ENCODE measurements around the gene WWOX.

WWOX gene

GRCh38 chr16:79104567-79104966 is 1005.1 kb downstream of the WWOX start:
- no peak for DNase-seq
- no peak for ATAC-seq

DNA sequence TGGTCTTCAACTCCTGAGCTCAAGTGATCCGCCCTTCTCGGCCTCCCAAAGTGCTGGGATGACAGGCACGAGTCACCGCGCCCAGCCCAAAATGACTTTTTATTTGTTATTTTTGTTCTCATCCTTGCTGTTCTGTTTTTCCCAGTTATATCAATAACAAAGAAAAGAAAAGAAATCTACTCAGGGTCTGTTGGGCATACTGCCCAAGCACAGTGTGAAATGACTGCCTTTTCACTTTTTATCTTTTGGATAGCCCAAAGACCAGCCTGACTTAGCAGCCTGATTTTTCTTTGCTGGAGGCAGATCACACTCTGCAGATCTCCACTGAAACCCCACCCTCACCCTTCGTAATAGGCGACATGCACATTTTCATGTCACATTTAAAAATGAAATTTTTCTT is 1007.8 kb downstream of the WWOX start:
- no peak for DNase-seq
- ATAC-seq: no peak

- ATAC-seq (no peak), DNase-seq (no peak)
Measured at GRCh38 chr16:79109771-79110170, 1010.3 kb downstream of the WWOX start.

GRCh38 chr16:79110242-79110641 is 1010.8 kb downstream of the WWOX start:
- no peak for DNase-seq

GRCh38 chr16:79110953-79111352 is 1011.5 kb downstream of the WWOX start:
- ATAC-seq (no peak), DNase-seq (no peak)

More at GRCh38 chr16:79110242-79110641, 1010.8 kb downstream of the WWOX start:
- no peak for ATAC-seq

- ATAC-seq: no peak
- no peak for DNase-seq
Measured at GRCh38 chr16:79112462-79112861, 1013.0 kb downstream of the WWOX start.

DNA sequence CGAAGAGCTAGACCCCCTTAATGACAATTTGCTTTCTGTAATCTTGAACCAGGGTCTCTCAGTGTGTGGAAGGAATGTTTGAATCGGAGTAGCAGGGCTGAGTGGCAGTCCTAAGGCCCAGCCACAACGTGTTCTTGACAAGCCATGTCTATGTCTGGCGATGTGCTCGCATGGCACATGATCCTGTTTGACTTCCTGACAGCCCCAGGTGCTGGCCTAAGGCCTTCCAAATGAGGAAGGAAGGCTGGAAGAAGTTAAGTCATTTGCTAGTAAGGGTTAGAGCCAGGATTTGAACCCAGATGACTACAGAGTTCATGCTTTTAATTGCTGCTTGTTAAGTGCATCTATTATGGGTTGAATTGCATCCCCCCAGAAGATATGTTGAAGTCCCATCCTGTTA is 1014.4 kb downstream of the WWOX start:
- ATAC-seq (no peak), DNase-seq (no peak)

DNA sequence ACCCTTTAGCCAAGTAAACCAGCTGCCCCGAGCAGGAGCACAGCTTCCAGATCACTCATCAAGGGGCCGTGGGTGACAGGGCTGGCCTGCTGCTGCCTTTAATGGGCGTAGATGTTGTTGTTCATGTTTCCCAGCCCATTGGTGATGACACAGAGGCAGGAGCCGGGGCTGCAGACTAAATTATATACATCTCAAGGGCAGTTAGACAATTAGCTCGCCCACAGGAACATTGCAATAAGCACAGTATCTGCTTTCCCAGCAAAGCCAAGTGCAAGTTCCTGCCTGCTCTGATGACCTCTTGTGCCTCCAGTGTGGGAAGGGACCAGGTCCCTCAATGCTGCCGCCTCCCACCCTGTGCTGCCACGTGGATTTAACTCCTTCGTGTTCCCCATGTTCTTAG is 1015.3 kb downstream of the WWOX start:
- ATAC-seq (no peak), DNase-seq (no peak)

DNA sequence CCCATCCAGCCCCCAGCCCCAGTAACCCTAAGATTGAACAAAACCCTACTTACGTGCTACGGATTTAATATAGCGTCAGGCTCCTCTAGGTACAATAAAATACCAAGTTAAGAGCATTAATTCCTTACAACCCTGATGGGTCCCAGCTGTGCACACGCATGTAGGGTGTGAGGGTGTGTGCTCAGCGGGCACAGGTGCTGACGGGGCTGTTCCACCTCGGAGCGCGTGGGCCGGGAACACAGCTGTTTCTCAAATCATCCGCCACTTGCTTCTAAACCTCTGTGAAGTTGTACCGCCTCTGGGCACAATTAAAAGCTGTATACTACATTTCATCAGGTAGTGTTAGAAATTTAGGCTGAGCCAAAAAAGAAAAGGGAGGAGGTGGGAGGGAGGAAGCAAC is 1022.5 kb downstream of the WWOX start:
- no peak for ATAC-seq

DNA sequence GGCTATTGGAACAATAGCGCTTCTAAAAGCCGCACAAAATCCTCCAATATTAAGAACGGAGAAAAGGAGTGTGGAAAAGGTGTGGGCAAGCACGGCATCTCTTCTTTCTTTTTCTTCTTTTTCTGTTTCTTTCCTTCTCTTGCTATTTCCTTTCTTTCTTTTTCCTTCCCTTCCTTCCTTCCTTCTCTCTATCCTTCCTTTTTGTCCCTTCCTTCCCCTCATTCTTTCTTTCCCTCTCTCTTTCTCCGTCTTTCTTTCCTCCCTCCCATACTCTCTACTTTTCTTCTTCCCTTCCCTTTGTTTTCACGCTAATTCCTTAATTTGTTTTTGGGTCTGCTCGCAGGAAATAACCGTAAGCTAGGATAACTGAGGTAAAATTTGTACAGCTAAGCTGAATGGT is 1022.9 kb downstream of the WWOX start:
- DNase-seq (no peak), ATAC-seq (no peak)

More for the DNA sequence above, 1022.5 kb downstream of the WWOX start:
- no peak for DNase-seq

- ATAC-seq: no peak
- no peak for DNase-seq
Measured at GRCh38 chr16:79124016-79124756, 1024.7 kb downstream of the WWOX start.

GRCh38 chr16:79127766-79128165 is 1028.3 kb downstream of the WWOX start:
- no peak for ATAC-seq
- no peak for DNase-seq

DNA sequence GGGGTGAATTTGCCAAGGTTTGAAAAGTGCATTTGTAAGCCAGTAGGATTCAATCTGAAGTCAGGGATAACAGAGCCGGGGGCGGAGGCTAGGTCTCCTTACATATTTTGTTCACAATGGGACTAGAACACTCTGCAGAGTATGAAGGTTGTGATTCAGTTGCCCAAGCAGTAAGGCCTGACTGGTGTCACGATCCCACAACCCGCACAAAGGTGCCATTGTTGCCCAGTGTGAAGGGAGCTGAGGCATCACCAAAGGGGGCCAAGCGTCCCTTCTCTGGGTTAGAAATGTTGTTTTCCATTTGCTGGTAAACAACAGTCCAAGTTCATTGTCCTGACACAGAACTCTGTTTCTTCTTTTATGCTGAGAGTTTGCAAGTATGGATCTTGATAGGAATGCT is 1029.3 kb downstream of the WWOX start:
- ATAC-seq (no peak), DNase-seq (no peak)

DNA sequence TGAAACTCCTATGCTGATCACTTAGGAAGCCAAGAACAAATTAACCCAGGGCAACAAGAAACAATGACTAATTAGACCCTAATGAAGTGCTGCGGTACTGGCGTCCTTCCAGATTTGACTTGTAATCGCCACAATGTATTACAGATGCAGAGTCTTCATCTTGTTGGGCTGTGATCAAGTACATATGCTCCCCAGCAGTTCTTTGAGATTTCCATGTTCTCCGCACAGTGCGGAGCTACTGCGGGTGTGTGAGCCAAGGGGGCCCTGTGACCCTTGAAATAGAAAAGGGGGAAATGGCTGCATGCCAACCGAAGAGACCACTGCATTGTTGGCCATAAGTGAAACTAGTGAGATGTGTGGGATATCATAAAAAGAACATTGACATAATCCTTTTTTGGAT is 1031.2 kb downstream of the WWOX start:
- DNase-seq: no peak
- no peak for ATAC-seq

GRCh38 chr16:79131321-79132075 is 1032.0 kb downstream of the WWOX start:
- DNase-seq (no peak), ATAC-seq (no peak)

DNA sequence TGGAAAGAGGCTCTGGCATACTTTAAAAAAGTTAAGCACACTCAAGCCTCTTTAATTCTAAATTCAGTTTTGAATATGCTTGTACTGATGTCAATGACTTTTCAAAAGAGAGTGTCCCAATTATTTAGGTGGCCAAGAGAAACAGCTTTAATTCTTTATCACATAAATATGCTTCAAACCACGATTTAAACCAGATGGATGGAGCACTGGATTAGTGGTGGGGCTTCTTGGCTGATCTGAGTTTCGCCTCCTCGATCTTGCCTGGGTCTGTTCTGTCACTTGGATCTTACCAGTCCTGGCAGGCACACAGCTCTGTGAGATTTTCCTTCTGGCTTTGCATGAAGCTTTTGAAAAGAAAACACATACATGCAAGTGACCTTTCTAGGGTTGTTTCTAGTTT is 1033.2 kb downstream of the WWOX start:
- DNase-seq (no peak), ATAC-seq (no peak)

DNA sequence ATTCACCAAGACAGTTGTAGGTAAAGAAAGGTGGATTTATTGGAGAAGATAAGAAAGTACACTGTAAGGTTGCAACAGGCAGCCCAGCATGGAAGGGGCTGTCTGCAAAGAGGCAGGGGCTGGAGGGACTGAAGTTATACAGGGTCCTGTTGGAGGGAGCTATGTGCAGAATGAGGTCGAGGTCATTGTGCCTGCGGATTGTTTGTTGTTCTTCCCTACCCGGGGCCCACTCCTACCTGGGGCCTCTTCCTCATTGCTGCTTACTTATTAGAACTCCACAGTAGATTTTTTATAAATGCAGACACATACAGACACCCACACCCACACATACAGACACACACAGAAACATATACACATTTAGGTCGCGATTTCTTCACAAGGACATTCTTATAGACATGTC is 1034.8 kb downstream of the WWOX start:
- no peak for ATAC-seq
- DNase-seq: no peak

- no peak for DNase-seq
- no peak for ATAC-seq
Measured at GRCh38 chr16:79136955-79137354, 1037.5 kb downstream of the WWOX start.

DNA sequence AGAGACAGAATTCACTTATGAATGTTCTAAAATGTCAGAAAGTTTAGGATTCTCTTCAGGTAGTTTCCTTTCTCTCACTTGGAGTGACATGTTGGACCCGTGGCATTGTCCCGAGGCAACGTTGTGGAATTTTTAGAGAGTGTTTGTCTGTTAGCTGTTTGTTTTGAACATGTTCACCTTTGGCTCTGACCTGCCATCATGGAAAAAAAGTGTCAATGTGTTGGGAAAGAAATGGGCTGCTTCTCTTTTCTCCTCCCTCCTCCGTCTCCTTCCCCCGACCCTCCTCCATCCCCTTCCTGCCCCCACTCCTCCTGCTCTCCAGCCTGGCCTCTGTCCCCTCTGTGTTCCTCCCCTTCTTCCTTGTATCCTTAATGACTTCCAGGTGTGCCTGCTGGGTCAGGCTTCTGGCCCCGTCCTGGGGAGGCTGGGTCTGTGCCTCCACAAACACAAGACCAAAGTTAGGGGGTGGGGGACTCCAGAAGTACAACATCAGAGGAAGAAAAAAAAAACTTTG is 1038.0 kb downstream of the WWOX start:
- ATAC-seq: no peak
- no peak for DNase-seq

GRCh38 chr16:79139799-79140198 is 1040.3 kb downstream of the WWOX start:
- no peak for ATAC-seq

DNA sequence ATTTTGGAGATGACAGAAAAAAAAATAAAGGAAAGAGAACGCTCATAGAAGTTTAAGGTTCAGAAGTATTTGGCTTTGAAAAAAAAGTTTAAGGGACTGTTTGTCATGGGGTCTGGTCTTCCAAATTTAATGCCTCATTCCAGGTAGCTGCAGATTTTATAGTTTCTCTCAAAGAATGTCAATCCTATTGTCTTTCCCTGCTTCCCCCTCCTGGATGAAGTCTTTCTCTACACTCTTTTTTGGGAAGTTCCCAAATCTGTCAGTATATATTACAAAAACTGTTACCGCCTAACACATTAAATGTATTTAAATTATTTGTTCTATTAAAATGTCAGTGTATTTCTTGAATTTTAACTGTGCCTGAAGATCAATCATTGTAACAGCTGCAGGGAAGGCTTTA is 1043.6 kb downstream of the WWOX start:
- no peak for ATAC-seq
- DNase-seq: no peak

More at GRCh38 chr16:79139799-79140198, 1040.3 kb downstream of the WWOX start:
- DNase-seq: no peak

DNA sequence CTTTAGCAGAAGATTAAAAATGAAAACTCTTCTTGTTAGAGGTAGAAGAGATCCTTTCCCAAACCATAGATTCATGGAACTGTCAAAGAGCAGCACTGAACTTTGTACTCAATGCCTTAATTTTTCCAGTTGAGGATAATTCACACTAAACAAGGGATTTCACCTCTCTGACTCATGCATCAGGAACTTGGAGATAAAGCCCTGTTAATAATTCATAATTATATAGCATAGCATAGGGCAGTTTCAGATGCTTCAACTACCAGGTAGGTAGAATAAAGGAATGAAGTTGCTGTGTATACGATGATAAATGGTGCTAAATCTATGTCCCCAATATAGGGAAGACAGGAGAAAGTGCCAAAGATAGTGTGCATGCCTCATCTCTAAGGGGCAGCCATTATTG is 1050.7 kb downstream of the WWOX start:
- DNase-seq (no peak), ATAC-seq (no peak)

- ATAC-seq (no peak), DNase-seq (no peak)
Measured at GRCh38 chr16:79150632-79151310, 1051.3 kb downstream of the WWOX start.

All from stimulated activated naive CD8-positive, alpha-beta T cell treated with anti-CD3 and anti-CD28 coated beads, Interleukin-15, Interleukin-2, amounts not matched to agents 100 U/mL and 50 U/mL, for 24 hours (primary cell).